NT2/D1 (cell line): ENCODE results near the gene CDK14.

Experiments used
- DNase-seq: peaks from one replicate; pipeline ENCODE4 v3.0.0-alpha.2; 2011; ENCODE audit warnings: low read depth, low spot score
- H3K27me3 ChIP-seq: 2 replicates; pipeline ENCODE4 v1.6.0; 2011; ENCODE audit warnings: mild to moderate bottlenecking; ENCODE audit not compliant: insufficient read length, insufficient read depth
- H3K36me3 ChIP-seq: 2 replicates; pipeline ENCODE4 v1.6.1; 2011; ENCODE audit warnings: mild to moderate bottlenecking, low read length, mixed read lengths; ENCODE audit not compliant: insufficient read depth, insufficient read length
- H3K4me1 ChIP-seq: 2 replicates; pipeline ENCODE4 v1.5.1; 2011; ENCODE audit not compliant: insufficient read depth, insufficient read length
- H3K4me3 ChIP-seq: 2 replicates; pipeline ENCODE4 v1.5.1; 2011; ENCODE audit warnings: low read depth; ENCODE audit not compliant: insufficient read length
- H3K9ac ChIP-seq: 2 replicates; pipeline ENCODE4 v1.6.0; 2011; ENCODE audit warnings: low read depth; ENCODE audit not compliant: insufficient read length
- H3K9me3 ChIP-seq: 2 replicates; pipeline ENCODE4 v1.5.1; 2011; ENCODE audit warnings: mild to moderate bottlenecking, low read length; ENCODE audit not compliant: insufficient read depth
- SUZ12 ChIP-seq: IDR thresholded peaks from 2 replicates; pipeline ENCODE4 v1.6.1; 2011; ENCODE audit not compliant: insufficient read length, insufficient read depth; ENCODE audit errors: extremely low read depth
- YY1 ChIP-seq: IDR thresholded peaks from 2 replicates; pipeline ENCODE4 v1.6.1; 2011; ENCODE audit not compliant: insufficient read length, insufficient read depth
- ZNF274 ChIP-seq: IDR thresholded peaks from 2 replicates; pipeline ENCODE4 v1.6.1; 2011; ENCODE audit warnings: mild to moderate bottlenecking, low read depth, low read length

The CDK14 gene

DNA sequence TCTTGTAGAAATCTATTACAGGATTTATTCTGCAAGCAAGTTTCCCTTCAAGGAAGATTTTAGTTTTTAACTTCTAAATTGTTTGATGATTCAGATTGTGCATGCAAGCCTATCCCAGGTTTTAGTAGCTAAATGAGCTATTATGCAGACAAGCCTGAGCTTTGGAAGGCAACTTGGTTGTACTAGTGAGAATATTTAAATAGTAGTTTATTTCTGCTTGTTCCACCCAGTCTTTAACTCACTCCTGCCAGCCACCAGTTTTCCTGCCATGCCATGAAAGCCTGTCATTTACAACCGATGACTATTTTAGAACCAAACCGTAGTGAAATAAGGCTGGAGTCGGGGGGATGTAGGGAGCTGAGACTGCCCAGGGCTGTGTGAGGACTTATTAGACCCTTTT lies 343.5 kb downstream of the CDK14 start:
- H3K9ac ChIP-seq, result no peak overlapping the region
- TF ChIP-seq SUZ12, result no peak
- no peak for TF ChIP-seq YY1
- TF ChIP-seq ZNF274, result no peak
- H3K27me3 ChIP-seq, result no peaks in the 10 kb centered on the region
- no peak for DNase-seq
- no peak overlapping the region for H3K4me3 ChIP-seq
- no peaks in the 10 kb centered on the region for H3K9me3 ChIP-seq
- no peaks in the 10 kb centered on the region for H3K4me1 ChIP-seq
- H3K36me3 ChIP-seq, result no peaks in the 10 kb centered on the region

DNA sequence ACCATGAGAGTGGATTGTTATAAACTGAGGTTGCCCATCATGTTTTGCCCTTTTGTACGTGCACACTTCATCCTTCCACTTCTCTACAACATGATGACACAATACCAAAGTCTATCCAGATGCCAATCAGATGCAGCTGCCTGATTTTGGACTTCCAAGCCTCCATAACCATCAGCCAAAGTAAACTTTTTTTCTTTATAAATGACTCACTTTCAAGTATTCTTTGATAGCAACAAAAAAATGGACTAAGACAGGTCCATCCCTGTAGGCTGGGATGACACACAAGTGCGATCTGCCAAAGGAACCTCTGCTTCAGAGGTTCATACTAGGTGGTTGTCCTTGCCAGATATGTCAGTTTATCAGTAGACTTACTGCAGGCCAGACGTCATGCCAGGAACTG lies 347.9 kb downstream of the CDK14 start:
- Histone ChIP-seq H3K4me3 (no peak overlapping the region), H3K9ac (no peak overlapping the region), H3K36me3 (no peaks in the 10 kb centered on the region), H3K4me1 (no peaks in the 10 kb centered on the region), H3K27me3 (no peaks in the 10 kb centered on the region), H3K9me3 (no peaks in the 10 kb centered on the region)
- TF ChIP-seq ZNF274 (no peak), SUZ12 (no peak), YY1 (no peak)
- no peak for DNase-seq

DNA sequence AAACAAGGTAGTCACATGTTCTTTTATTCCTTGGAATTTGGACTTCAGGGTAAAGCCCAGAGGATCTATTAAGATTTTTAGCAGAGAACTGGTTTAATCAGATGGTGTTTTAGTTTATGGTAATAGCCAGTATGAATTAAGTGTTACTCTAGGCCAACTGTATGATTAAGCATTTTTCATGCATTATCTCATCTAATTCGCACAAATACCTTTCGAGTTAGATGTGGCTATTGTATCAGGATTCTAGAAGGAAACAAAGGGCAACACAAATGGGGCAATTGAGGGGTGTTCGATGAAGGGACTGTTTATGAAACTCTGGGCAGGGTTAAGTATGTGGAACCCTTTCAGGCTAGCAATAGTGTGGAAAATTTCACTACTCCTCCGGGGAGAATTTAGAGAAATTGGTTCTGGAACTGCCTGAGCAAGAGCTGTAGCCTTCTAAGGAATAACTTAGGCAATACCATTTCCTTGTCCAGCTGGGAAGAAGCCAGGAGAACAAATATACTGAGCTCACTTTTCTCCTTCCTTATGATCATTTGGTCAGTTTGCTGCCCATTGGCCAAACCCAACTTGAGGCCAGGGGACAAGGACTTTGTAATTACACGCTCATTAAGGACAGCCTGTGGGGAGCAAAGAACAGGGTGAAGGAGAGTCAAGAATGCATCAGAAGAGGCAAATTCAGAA lies 349.1 kb downstream of the CDK14 start:
- H3K4me1 ChIP-seq, result no peaks in the 10 kb centered on the region
- H3K9me3 ChIP-seq, result no peaks in the 10 kb centered on the region
- no peak overlapping the region for H3K9ac ChIP-seq
- no peaks in the 10 kb centered on the region for H3K36me3 ChIP-seq
- no peak overlapping the region for H3K4me3 ChIP-seq
- no peaks in the 10 kb centered on the region for H3K27me3 ChIP-seq
- TF ChIP-seq SUZ12, result no peak
- TF ChIP-seq YY1, result no peak
- TF ChIP-seq ZNF274, result no peak
- no peak for DNase-seq

DNA sequence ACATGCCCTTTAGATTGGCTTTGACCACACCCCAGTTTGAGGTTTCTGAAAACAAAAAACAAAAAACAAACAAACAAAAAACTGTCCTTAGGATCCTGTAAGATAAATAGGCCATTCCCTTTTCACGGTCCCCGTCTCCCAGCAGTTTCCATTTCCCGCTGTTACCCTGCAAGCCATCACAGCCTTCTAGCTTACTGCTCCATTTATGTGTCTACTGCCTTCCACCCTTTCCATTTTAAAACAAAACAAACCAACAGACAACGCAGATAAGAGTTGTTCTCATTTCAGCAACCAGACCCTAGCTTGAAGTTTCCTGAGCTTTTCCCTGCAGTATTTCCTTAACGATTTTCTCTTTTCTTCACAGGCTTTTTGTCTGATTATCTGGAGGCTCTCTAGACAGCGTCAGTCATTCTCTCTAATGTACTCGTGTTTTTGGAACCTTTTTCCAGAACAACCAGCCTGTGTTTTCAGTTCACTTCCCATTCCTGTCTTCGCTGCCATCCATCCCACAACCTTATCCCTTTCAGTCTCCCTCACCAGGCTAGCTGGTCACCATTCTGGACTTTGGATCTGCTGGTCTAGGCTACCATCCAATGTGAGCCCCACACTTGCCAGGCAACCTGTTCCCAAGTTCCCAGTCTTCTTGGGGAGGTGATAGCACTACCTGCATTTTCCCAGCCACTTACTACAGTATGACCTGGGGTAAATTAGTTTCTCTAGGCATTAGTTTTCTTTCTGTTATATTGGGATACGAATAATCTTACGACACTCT lies 350.8 kb downstream of the CDK14 start:
- no peaks in the 10 kb centered on the region for H3K9me3 ChIP-seq
- no peak overlapping the region for H3K4me3 ChIP-seq
- no peak overlapping the region for H3K9ac ChIP-seq
- no peaks in the 10 kb centered on the region for H3K36me3 ChIP-seq
- H3K27me3 ChIP-seq, result no peaks in the 10 kb centered on the region
- DNase-seq, result no peak
- no peaks in the 10 kb centered on the region for H3K4me1 ChIP-seq
- TF ChIP-seq SUZ12 (no peak), YY1 (no peak), ZNF274 (no peak)

DNA sequence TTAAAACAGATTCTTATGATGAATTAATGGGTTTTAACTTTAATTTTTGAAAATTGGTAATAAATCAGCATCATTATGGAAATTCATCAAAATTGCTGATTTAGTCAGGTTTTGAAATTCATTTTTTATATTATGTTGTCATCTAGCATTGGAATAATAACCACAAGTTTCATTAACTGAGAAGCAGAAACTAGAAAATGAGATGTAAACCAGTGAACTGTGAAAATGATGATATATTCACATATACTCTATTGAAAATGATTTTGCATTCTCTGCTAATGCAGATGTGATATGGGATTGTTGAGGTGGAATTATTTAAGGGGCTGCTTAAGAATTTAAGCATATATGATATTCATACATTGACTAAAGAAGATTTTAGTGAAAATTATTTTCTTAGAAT lies 352.0 kb downstream of the CDK14 start:
- no peak for DNase-seq
- Histone ChIP-seq H3K36me3 (no peaks in the 10 kb centered on the region), H3K4me1 (no peaks in the 10 kb centered on the region), H3K4me3 (no peak overlapping the region), H3K27me3 (no peaks in the 10 kb centered on the region), H3K9me3 (no peaks in the 10 kb centered on the region), H3K9ac (no peak overlapping the region)
- no peak for TF ChIP-seq YY1

DNA sequence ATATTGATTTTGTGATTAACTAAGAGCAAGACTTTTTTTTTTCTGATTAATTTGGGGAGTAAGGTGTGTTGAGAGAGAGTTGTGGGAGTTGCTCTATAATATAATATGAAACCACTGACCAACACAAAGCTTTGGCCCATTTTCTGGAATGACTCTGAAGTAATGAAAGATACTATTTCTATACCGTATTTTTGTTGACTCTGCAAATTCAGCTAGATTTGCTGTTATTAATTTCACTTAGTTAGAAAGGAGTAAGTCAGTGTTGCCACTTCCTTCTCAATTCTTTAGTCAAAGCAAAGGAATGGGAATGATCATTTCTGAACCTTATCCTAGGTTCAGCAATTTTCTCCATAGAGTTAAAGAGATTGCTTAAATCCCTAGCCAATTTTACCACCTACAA lies 355.1 kb downstream of the CDK14 start:
- Histone ChIP-seq H3K9me3 (no peaks in the 10 kb centered on the region), H3K27me3 (no peaks in the 10 kb centered on the region), H3K9ac (no peak overlapping the region), H3K36me3 (no peaks in the 10 kb centered on the region), H3K4me3 (no peak overlapping the region), H3K4me1 (no peaks in the 10 kb centered on the region)
- no peak for DNase-seq
- TF ChIP-seq ZNF274 (no peak), SUZ12 (no peak), YY1 (no peak)
